K562 (cell line): Measurements from ENCODE around the gene LGI4. TPM values are rescaled to one million over a fixed set of nuclear protein-coding genes. Genes with fewer than 3 reads are reported as not detected.
A peak's percentile ranks its signal among the peaks of the same experiment; 100 is the strongest.

Source experiments
- ATAC-seq: fragments of 200-7000 bp; cut with Tn5 transposase; 3 replicates; pipeline ENCODE4 v1.9.1; 2020; ENCODE audit warnings: moderate library complexity
- BruUV-seq: library from RNA; stranded (reverse); fragments of 400-500 nt; replicated peaks from 2 replicates; lab custom pipeline; 2021; lab: Mats Ljungman, UMichigan
- CTCF ChIA-PET: fragments of 300-600 bp; formaldehyde crosslinking; extraction: SDS; loops from one replicate; lab custom pipeline; 2021; ENCODE audit warnings: low intra/inter-chr PET ratio; lab: Yijun Ruan, JAX
- POLR2A ChIA-PET: fragments of 300-600, 350-650 bp; sonication (Branson Sonifier 250); formaldehyde crosslinking; extraction: SDS; loops from one replicate; lab custom pipeline; 2021; ENCODE audit warnings: antibody characterized with exemption, inconsistent platforms; lab: Yijun Ruan, JAX
- DNase-seq, 4 experiments: peaks; one replicate each; pipeline versions ENCODE4 v3.0.0 to v3.0.0-alpha.2; 2011 to 2018; ENCODE audit warnings: low spot score in 3 of 4, mixed read lengths in 3 of 4; ENCODE audit errors: extremely low read depth in 1 of 4
- FAIRE-seq: peaks from 2 replicates; lab custom pipeline; 2011; peaks lifted over from hg19 to GRCh38; lab: Jason Lieb, UNC
- H2AFZ ChIP-seq: 2 replicates; pipeline ENCODE4 v1.6.0; 2011; ENCODE audit warnings: low read depth, low read length, control low read depth, inconsistent platforms
- H3K27ac ChIP-seq: fragments of 200-600 bp; 3 replicates; pipeline ENCODE4 v1.8.0; 2011; ENCODE audit warnings: low read depth, mild to moderate bottlenecking, control low read depth, inconsistent platforms, low read length, moderate library complexity, mixed read lengths; ENCODE audit errors: extremely low read depth
- H3K27me3 ChIP-seq, 2 experiments: fragments of 300-600 bp in 1 of 2; 2 replicates in 1 of 2; 3 replicates in 1 of 2; pipeline versions ENCODE4 v1.6.0 to v1.8.0; 2011; ENCODE audit warnings: inconsistent platforms in 2 of 2, low read length in 2 of 2, mild to moderate bottlenecking in 1 of 2, mixed read lengths in 1 of 2, moderate library complexity in 1 of 2; ENCODE audit not compliant: control insufficient read depth in 2 of 2, insufficient read depth in 2 of 2
- H3K36me3 ChIP-seq: fragments of 300-600 bp; 3 replicates; pipeline ENCODE4 v1.8.0; 2011; ENCODE audit warnings: mild to moderate bottlenecking, low read length, inconsistent platforms; ENCODE audit not compliant: control insufficient read depth, insufficient read depth
- H3K4me1 ChIP-seq, 2 experiments: fragments of 200-600 bp in 1 of 2; replicated peaks in 1 of 2; 2 replicates in 1 of 2; 3 replicates in 1 of 2; pipeline versions ENCODE4 v1.5.1 to v1.8.0; 2011; ENCODE audit warnings: inconsistent platforms in 2 of 2, low read length in 2 of 2, mild to moderate bottlenecking in 1 of 2, mixed read lengths in 1 of 2, moderate library complexity in 1 of 2; ENCODE audit not compliant: control insufficient read depth in 2 of 2, insufficient read depth in 2 of 2
- H3K4me2 ChIP-seq: 2 replicates; pipeline ENCODE4 v1.6.1; 2011; ENCODE audit warnings: low read length, control low read depth, inconsistent platforms, mixed read lengths; ENCODE audit not compliant: insufficient read depth
- H3K4me3 ChIP-seq: fragments of 200-600 bp; sonication (generic), shearing (Covaris generic); 2 replicates; pipeline ENCODE4 v1.5.1; 2016; ENCODE audit warnings: control low read depth, inconsistent platforms
- H3K79me2 ChIP-seq: fragments of 200-600 bp; 3 replicates; pipeline ENCODE4 v1.8.0; 2011; ENCODE audit warnings: low read length, inconsistent platforms; ENCODE audit not compliant: control insufficient read depth, insufficient read depth
- H3K9ac ChIP-seq, 2 experiments: 2 replicates each; pipeline versions ENCODE4 v1.6.0 to v1.6.1; 2011; ENCODE audit warnings: low read depth in 2 of 2, low read length in 2 of 2, control low read depth in 1 of 2, inconsistent platforms in 1 of 2, mild to moderate bottlenecking in 1 of 2, mixed read lengths in 1 of 2; ENCODE audit not compliant: insufficient read depth in 1 of 2
- H3K9me1 ChIP-seq: one replicate; pipeline ENCODE4 v1.6.0; 2011; ENCODE audit warnings: inconsistent platforms, mild to moderate bottlenecking, low read length, moderate library complexity; ENCODE audit not compliant: control insufficient read depth, insufficient read depth
- H3K9me3 ChIP-seq: replicated peaks from 2 replicates; pipeline ENCODE4 v1.5.1; 2011; ENCODE audit warnings: low read depth, low read length, inconsistent platforms; ENCODE audit not compliant: control insufficient read depth, insufficient read depth
- H4K20me1 ChIP-seq: replicated peaks from 2 replicates; pipeline ENCODE4 v1.6.1; 2011; ENCODE audit warnings: low read length, inconsistent platforms, mixed read lengths; ENCODE audit not compliant: control insufficient read depth, insufficient read depth
- DACH1 ChIP-seq: fragments of 450-650 bp; IDR thresholded peaks from 2 replicates; pipeline ENCODE4 v1.6.1; 2018; ENCODE audit not compliant: partially characterized antibody
- GTF2F1 ChIP-seq: IDR thresholded peaks from 2 replicates; pipeline ENCODE4 v1.6.1; 2011; ENCODE audit warnings: low read depth, low read length, improper control_type of control experiment
- HDGF ChIP-seq: fragments of 450-650 bp; IDR thresholded peaks from 2 replicates; pipeline ENCODE4 v1.6.1; 2016
- MAFG ChIP-seq: fragments of 450-650 bp; conservative IDR thresholded peaks from 2 replicates; pipeline ENCODE4 v1.6.1; 2016; ENCODE audit warnings: missing genetic modification characterization, missing compliant biosample characterization
- MNT ChIP-seq, 2 experiments: fragments of 450-650 bp; conservative IDR thresholded peaks; 2 replicates each; pipeline ENCODE4 v1.6.1; 2017; ENCODE audit warnings: mild to moderate bottlenecking in 2 of 2, moderate library complexity in 2 of 2
- NCOA4 ChIP-seq: fragments of 450-650 bp; IDR thresholded peaks from 2 replicates; pipeline ENCODE4 v1.6.1; 2018; ENCODE audit warnings: mild to moderate bottlenecking; ENCODE audit not compliant: partially characterized antibody
- NR2F6 ChIP-seq: fragments of 450-650 bp; formaldehyde crosslinking; IDR thresholded peaks from 2 replicates; pipeline ENCODE4 v1.4.0; 2020; ENCODE audit warnings: mild to moderate bottlenecking
- PHB ChIP-seq: fragments of 250-450 bp; sonication (Bioruptor Pico); IDR thresholded peaks from 2 replicates; pipeline ENCODE4 v1.5.0; 2021
- RBM39 ChIP-seq: fragments of 200-400 bp; formaldehyde crosslinking; optimal IDR thresholded peaks from 2 replicates; pipeline ENCODE3; 2018; ENCODE audit warnings: low read depth, low read length
- ZNF146 ChIP-seq: IDR thresholded peaks from one replicate; pipeline ENCODE4 v1.6.1; 2018; ENCODE audit warnings: missing compliant biosample characterization; ENCODE audit not compliant: unreplicated experiment
- ZNF407 ChIP-seq: fragments of 450-650 bp; IDR thresholded peaks from 2 replicates; pipeline ENCODE4 v1.6.1; 2016; ENCODE audit warnings: low read depth
- ZNF444 ChIP-seq: fragments of 250-450 bp; sonication (Bioruptor Pico); IDR thresholded peaks from 2 replicates; pipeline ENCODE4 v1.4.0; 2020; ENCODE audit warnings: mild to moderate bottlenecking, moderate library complexity
- ZNF644 ChIP-seq: fragments of 200-800 bp; sonication (Bioruptor generic); IDR thresholded peaks from 2 replicates; pipeline ENCODE4 v1.6.1; 2016; ENCODE audit warnings: low read depth, missing genetic modification characterization, missing compliant biosample characterization
- WGBS: fragments of 100-300 bp; shearing (Covaris generic); methylation state at CpG from one replicate; pipeline ENCODE4 v1.1.6; 2016; ENCODE audit warnings: low coverage, mixed read lengths; ENCODE audit not compliant: insufficient coverage; ENCODE audit errors: missing lambda C conversion rate; 5-methylcytosine and 5-hydroxymethylcytosine counted together
- in situ Hi-C: fragments of 300-500 bp; cut with MboI; formaldehyde crosslinking; loops from 4 replicates; pipeline ENCODE4 v1.15.0; 2018; ENCODE audit warnings: inconsistent platforms, mixed read lengths
- intact Hi-C: fragments of 100-400 bp; cut with micrococcal nuclease; formaldehyde crosslinking; loops from 2 replicates; pipeline ENCODE4 v1.14.2; 2022
- polyA plus RNA-seq, 8 experiments: library from polyadenylated mRNA; depleted of rRNA in 4 of 8; stranded (reverse) in 5 of 8; unstranded in 3 of 8; fragments of >200 nt; fragmentation: Nextera tagmentation in 2 of 8; fragmentation: Illumina TruSeq in 1 of 8; extraction: Ambion mirVana in 2 of 8; extraction: Trizol in 1 of 8; gene quantifications; 2 replicates each; pipeline versions ENCODE4 v1.2.1 to v1.2.3, GENCODE V29; 2011 to 2014; ENCODE audit warnings: inconsistent platforms in 1 of 8, missing spikeins in 1 of 8
- total RNA-seq, 7 experiments: library from RNA; depleted of rRNA in 6 of 7; stranded (reverse); fragments of >200 nt in 6 of 7; fragmentation: Illumina TruSeq in 2 of 7; extraction: Trizol in 2 of 7; gene quantifications; 2 replicates each; pipeline versions ENCODE4 v1.2.1 to v1.2.3, GENCODE V29; 2011 to 2021; ENCODE audit warnings: low replicate concordance in 1 of 7
- TF ChIP-seq, protein P1 (sequence below): fragments of 450-650 bp; formaldehyde crosslinking; IDR thresholded peaks from 2 replicates; pipeline ENCODE4 v1.4.0; 2020; ENCODE audit warnings: mild to moderate bottlenecking

Gene LGI4
- total and polyA plus RNA-seq, 9 of the 15 experiments (the other 6 are each of a cell fraction or from before 2014, with no cell fraction given): 0.14 to 0.30 (median 0.24) TPM; not detected in 4

DNA sequence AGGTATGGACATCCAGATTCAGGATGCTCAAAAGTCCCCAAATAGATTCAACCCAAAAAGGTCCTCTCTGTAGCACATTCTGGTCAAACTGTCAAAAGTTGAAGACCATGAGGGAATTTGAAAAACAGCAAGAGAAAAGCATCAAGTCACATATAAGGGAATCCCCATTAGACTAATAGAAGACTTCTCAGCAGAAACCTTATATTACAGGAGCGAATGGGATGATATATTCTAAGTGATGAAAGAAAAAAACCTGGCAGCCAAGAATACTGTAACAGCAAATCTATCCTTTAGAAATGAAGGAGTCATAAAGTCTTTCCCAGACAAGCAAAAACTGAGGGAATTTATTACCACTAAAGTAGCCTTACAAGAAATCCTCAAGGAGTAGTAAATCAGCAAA, 49.4 kb upstream of the LGI4 start:
- ATAC-seq (no peak), FAIRE-seq (no peak), DNase-seq (no peak)
- Histone ChIP-seq H3K36me3 (no peaks in the 10 kb centered on the region), H3K9me1 (no peaks in the 10 kb centered on the region), H2AFZ (peak overlapping the region; percentile 10; the same call in 1 of the 2 replicates), H3K4me3 (no peak overlapping the region), H3K4me1 (peaks cover 3 to 6% of the 10 kb centered on the region in 2 experiments; a peak in 2 of 5 replicates), H3K9ac (no peak overlapping the region), H3K79me2 (no peaks in the 10 kb centered on the region), H3K27ac (no peak overlapping the region), H3K9me3 (no peaks in the 10 kb centered on the region), H3K4me2 (no peak overlapping the region), H4K20me1 (no peaks in the 10 kb centered on the region), H3K27me3 (no peaks in the 10 kb centered on the region)
- ChIA-PET CTCF (no interaction called here), POLR2A (interaction anchor here (0.9 to 1.1 kb wide), 3 partner anchors 9 to 22 kb away, joined by 3 to 4 read pairs (median 3); no protein-coding TSS in a partner anchor)
- in situ Hi-C loops (no loop called here), intact Hi-C loops (no loop called here)
- no TSS peak for BruUV-seq
- 72% methylated on average over 1 of the region's 1 CpG for WGBS
- TF ChIP-seq GTF2F1 (no peak), NCOA4 (no peak), PHB (CRISPR knock-in tag) (no peak), RBM39 (no peak), NR2F6 (CRISPR knock-in tag) (no peak), HDGF (no peak), MAFG (tag) (no peak), MNT (conservative IDR thresholded peaks at IDR 0.05) (no peak), ZNF644 (tag) (no peak), ZNF407 (no peak), ZNF146 (CRISPR knock-in tag) (no peak), DACH1 (no peak), ZNF444 (CRISPR knock-in tag) (no peak)
- TF ChIP-seq, protein P1, sequence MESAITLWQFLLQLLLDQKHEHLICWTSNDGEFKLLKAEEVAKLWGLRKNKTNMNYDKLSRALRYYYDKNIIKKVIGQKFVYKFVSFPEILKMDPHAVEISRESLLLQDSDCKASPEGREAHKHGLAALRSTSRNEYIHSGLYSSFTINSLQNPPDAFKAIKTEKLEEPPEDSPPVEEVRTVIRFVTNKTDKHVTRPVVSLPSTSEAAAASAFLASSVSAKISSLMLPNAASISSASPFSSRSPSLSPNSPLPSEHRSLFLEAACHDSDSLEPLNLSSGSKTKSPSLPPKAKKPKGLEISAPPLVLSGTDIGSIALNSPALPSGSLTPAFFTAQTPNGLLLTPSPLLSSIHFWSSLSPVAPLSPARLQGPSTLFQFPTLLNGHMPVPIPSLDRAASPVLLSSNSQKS (CRISPR knock-in tag): no peak
